COLO668 (cell line): ENCODE results near the gene KAZN.
"Not testable (repeated sequence)": the region's sequence is repeated elsewhere in the genome, so short reads cannot be mapped to it uniquely, and the experiment has no call there.

Experiments used
- DNase-seq: peaks from one replicate; lab custom pipeline; 2025; ENCODE audit not compliant: unreplicated experiment; lab: John Stamatoyannopoulos, UW

Gene KAZN

DNA sequence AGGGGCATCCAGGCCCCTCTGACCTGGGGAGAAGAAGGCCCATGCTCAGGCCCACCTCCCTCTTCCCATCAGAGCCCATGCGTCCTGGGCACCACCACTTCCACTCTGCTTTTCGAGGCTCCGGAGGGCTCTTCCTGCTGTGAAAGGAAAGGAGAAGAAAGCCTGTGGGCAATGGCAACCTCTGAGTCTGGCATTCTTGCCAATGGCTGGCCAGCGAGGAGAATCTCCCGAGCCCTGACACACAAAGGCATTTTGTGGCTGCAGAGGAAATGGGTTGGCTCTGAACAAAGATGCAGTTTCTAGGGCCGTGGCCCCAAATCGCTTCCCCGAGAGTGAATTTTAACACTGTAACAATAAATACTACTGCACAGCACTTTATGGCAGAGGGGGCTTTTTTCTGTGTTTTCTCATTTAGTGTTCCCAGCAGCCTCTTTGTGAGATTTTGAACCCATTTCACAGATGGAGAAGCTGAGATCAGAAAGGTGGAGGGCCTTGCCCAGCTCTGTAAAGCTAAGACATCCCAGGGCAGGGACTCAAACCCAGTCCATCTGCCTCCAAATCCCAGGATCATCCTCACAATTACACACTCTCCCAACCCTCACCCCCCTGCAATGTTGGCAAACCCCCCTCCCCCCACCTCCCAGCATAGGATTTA, 519.3 kb downstream of the KAZN start:
- DNase-seq: no peak

DNA sequence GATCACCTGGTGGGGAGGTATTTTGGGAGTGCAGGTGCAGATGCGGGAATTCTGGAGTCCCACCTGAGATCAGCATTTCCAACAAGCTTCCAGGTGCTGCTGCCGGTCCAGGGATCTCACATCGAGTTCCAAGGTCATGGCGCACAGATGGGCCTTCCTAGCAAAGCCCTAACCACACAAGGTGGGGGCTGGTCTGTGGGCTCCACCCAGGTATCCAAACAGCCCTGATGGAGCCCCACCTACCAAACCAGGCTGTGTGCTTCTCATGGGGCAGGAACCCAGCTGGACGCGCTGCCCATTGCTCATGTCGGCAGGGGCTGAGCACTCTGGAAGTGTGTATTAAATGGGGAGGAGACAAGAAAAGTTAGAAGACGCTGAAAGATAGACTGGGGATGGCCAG, 520.1 kb downstream of the KAZN start:
- no peak for DNase-seq

DNA sequence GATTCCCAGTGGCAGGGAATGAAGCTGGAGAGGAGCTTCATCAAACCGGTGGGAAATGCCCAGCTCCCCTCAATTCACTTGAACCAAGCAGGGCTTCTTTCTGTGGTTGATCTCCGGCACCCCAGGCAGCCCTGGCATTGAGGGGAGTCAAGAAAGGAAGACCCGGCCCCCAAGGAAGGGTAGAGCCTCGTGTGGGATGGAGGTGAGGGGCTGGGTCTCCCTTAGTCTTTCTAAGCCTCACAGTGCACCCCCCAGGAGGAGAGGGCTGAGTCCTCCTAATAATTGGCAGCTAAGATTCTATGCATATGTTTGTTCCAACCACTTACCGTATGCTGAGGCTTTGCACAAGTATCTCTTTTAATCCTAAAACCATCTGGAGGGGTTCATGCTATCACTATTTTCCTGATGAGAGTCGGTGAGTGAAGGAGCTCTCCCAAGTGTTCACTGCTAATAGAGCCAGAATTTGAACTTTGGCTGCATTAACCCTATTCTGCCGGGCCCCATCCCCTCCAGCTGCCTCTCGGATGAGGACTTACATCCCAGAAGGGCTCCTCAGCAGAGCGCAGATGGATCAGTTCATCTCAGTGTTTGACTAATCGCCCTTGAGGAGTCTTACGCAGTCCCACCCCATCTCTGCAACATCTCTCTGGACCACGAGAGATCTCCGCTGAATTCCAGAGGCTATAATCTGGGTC, 521.9 kb downstream of the KAZN start:
- DNase-seq: no peak

DNA sequence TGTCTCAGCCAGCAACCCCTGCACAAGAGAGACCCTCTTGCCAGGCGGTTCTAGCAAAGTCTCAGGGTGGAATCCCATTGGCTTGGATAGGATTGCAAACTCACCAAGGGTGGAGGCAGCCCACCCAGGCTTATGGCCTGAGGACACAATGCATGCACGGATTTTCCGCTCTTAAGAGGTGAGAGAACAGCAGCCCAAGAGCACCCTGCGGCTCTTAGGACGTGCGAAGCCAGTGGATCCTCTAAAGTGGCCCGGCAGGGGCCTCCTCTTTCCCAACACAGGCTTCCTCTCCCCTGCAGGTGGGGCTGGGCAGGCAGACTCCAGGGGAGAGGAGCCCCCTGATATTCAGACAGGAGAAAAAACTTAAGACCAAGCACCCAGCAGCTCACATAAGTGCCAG, 523.8 kb downstream of the KAZN start:
- no peak for DNase-seq

DNA sequence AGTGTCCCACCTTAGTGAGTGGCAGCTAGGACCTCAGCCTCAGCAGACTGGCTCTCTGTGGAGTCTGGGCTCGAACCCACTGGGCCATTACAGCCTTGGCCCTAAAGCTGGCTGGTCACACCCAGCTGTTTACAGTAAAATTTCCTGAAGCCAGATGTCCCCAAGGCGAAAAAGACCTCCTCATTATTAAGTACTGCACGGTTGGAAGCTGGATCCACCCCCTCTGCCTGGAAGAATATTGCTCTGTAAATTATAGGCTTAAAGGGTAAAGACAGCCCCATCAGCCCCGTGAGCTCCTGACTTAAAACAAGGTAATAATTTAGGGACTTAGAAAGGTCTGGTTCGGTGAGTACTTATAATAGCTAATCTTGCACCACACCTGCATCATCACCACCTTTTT, 524.8 kb downstream of the KAZN start:
- no peak for DNase-seq

DNA sequence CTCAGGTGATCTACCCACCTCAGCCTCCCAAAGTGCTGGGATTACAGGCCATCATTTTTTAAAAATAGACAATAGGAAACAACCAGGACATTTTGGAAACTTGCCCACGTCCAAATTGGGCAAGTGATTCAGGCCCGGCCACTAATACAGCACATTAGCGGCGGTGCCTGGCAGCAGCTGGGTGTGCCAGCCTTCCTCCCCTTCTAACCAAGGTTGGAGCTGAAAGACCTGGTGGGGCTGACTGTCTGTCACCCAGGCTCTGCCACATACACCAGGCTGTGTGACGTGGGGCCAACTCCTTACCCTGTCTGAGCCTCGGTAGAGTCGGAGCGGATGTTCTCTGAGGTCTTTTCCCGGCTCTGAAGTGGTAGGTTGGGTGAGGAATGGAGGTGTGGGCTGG, 525.4 kb downstream of the KAZN start:
- DNase-seq: no peak

DNA sequence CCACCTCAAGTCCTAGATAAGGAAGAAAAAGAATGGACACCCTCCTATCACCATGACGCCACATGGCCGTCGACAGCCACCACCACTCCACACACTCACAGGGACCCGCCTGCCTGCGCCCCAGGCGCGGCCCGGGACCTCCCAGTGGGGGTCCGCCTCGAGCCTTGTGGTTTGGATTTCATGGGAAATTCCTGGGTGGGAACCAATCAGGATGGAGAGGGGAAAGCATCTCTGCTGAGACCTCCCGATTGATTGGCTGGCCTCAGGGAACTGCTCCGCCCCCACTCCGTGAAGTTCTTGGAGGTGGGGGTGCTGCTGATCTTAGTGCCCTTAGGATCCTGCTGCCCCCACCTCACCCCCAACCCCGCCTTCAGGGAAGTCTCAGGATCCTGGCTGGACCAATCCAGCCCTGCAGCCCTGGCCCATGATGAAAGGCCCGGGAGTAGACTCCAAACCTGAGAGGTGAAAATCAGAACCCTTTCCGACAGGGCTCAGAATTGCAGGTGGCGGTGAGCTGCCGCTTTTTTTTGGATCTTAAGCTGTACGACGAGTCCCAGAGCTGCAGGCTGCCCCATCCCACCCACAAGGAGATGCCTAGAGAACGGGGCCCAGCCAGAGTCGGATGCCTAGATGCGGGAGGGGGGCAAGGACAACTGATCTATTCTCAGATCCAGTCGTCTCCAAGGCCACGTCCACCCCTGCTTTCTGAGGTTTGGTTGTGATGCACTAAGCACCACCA, 526.0 kb downstream of the KAZN start:
- DNase-seq: no peak

DNA sequence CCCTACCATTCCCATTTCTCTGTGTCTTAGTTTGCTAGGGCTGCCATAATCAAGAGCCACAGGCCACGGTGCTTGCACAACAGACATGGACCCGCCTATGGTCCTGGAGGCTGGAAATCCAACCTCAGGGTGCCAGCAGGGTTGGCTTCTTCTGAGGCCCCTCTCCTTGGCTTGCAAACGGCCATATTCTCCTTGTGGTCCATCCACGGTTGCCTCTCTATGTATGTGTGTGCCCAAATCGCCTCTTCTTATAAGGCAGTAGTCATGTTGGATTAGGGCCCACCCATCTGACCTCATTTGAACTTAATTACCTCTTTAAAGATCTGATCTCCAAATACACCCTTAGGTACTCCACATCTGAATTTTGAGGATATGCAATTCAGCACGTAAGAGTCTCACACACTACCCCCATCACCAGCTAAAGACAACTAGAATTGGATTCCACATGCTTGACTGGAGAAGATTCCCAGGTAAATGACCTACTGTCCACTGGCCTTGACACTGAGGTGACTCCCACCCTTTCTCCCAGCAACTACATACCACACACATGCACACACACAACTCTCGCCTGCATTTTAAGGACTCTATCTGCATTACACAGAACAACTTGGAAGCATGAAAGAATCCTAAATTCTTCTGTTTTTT, 526.7 kb downstream of the KAZN start:
- no peak for DNase-seq

DNA sequence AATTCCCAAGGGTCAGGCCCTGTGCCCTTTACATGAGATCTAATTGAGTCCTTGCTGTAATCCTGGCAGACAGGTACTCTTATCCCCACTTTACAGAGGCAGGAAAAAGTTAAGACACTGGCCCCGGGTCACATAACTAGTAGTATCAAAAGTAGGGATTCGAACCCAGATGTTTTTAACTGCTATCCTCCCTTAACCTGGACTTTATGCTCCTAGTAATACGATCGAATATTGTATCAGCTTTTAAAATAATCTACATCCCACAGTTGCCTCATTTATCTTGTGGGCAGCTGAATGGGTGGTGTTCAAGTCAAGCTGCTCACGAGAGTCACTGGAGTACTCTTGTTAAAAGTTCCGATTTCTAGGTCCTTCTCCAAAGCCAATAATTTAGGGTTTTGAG, 529.6 kb downstream of the KAZN start:
- DNase-seq: no peak

DNA sequence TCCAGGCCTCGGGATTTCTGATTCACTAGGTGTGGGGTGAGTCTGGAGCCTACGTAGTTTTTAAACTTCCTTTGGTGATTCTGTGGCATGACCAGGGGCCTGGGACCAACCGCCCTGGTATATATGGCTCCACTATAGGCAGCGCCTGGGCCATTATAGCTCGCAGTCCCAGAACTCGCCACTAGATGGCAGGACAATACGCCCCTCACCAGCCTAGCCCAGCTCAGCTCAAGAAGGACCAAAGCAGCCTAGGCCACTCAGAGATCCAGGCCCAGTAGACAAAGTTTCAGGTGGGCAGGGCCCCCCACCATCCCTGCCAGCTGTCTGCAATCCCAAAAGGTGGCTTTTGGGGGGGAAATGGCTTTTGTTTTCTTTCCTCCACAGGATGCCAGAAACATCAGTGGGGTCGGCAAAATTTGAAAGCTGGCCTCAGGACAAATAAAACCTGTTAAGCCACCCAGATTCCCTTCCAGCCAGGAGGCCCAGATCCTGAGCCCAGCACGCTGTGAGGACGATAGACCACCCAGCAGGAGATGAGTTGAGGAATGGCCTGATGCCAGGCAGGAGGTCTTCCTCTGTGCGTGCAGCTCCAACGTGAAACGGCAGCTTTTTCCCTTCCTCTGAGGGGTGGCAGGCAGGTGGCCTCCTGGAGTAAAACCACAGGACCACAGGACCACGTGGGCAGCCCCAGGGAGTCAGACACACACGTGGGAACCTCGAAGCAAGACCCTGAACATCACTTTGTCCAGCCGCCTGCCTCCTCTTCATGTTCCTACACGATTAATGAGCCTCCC, 530.2 kb downstream of the KAZN start:
- peak; percentile 86 for DNase-seq

DNA sequence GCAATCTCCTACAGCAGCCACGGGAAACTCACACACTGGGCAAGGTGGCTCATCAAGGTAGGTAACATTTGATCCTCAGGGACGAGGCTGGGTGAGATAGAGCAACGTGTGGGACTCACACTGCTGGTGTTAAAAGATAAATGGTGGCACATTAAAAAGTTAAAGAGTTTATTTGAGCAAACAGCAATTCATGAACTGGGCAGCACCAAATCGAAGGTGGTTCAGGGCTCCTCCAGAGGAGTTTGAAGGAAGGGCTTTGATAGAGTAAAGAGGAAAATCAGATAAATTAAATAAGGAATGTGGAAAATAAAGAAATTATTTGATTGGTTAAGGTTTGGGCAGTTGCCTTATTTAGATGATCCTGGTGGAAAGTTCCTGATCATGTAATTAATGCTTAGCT, 531.5 kb downstream of the KAZN start:
- DNase-seq: no peak

DNA sequence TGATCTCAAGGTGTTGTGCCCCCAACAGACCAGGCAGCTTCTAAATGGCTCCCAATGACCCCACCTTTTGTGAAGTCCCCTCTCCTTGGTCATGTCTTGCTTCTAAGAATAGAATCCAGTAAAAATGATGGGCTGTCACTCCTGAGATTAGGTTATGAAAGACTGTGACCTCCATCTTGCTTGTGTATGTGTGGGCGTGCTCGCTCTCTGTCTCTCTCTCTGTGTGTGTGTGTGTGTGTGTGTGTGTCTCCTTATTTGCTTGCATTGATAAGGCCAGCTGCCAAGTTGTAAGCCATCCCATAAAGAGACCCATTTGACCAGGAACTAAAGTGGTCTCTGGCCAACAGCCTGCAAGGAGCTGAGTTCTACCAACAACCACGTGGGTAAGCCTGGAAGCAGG, 532.1 kb downstream of the KAZN start:
- DNase-seq: no peak

DNA sequence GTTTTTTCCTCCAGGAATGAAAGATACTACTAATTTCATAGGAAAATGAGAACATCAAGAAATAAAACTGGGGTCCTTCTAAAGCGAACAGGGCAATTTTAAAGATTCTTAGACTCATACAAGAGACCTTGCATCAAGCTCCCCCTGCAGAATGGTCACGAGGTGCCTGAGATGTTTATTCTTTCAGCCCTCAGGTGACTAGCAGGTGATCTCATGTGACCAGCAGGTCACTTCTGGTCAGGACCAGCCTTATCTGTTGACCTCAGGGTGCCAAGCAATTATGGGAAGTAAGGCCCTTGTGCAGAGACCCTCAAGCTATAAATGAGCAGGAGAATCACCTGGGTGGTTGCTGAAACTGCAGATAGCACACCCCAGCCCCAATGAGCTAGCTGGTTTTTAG, 534.5 kb downstream of the KAZN start:
- no peak for DNase-seq

DNA sequence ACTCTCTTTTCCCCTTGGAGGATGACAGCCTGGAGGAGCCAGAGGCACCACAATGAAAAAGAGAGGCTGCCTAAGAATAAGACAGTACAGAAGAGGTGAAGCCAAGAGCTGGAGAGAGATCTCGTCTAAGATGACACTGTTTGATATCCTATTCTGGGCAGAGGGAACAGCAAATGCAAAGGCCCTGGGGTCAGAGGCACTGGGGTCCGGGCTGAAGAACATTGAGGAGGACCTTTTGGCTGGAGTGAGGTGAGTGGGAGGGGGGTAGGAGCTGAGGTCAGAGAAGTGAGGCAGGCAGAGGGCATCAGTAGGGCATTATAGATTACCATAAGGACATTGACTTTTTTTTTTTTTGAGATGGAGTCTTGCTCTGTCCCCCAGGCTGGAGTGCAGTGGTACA, 535.8 kb downstream of the KAZN start:
- no peak for DNase-seq

DNA sequence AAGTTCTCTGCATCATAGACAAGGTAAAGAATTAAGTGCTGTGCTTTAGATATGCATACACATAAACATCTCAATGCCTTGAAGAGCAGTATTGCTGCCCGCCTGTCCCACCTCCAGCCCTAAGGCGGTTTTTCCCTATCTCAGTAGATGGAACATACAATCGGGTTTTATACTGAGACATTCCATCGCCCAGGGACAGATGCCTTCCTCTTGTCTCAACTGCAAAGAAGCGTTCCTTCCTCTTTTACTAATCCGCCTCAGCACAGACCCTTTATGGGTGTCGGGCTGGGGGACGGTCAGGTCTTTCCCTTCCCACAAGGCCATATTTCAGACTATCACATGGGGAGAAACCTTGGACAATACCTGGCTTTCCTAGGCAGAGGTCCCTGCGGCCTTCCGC, 537.1 kb downstream of the KAZN start:
- DNase-seq: not testable (repeated sequence)

DNA sequence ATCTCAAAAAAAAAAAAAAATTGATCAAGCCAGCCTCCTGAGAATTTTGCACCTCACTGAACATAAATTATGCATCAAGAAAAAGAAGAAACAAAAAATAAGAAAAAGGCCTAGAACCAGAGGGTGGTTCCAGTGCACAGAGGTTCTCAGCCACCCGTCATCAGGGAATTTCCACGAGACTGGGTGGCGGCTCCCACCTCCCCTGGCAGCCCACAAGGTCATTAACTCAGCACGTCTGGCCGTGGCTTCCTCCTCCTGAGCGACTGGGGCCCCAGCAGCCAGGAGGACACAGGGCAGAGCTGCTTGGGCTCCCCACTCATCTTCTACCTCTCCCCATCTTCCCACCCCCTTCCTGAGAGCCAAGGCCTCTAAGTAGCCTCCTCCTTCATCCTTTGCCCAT, 539.3 kb downstream of the KAZN start:
- DNase-seq: no peak

DNA sequence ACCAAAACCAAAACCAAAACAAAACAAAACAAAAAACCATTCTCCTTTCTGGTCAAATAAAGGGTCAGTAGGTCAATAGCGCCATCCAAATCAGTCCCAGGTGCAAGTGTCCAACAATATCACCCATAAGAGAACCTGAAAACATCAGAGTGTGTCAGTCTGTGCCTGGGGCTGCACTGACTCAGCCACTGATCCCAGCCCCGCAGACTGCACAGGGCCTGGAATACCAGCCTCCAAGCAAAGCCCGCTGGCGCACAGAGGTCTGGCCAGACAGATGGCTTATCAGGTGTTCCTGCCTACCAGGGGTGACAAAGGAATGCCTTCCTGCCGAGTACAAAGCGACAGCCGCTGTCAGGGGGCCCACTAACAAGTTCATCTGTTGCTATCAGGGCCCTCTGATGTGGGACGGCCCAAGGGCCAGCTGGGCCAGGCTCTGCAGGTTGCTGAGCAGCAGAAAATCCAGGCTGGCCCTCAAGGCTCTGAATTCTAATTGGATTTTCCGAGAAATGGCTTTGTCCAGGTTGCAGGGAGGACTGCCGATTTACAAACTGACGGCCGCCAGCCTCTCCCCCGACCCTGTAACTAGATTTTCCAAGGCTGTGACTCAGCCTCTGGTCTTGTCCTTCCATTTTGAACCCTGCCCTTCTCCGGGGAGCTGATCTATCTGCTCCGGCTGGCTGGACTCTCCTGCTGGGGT, 541.3 kb downstream of the KAZN start:
- peak; percentile 51 for DNase-seq

DNA sequence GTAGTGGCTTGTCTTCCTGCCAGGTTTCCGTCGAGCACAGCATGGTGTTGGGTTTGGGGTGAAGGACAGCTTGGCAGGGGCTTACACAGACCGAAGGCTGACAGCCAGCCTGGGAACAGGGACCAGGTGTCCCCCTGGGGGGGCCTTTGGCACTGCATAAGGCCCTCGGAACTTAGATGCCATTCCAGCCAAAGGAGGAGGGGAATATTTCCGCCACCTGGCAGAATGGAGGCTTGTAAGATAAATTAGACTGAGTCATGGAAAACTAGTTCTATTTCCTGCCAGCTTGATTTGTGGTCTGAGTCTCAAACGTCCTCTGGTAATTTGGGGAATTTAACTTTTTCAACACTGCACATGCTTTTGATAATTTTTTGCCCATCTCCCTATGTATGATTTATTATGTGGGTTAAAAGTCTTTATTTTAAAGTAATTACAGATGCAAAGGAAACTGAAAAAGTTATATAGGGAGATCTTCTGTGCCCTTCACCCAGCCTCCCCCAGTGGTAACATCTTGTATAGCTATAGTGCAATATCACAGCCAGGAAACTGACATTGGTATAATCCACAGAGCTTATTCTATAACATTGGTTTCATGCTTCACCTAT, 543.6 kb downstream of the KAZN start:
- DNase-seq: no peak

DNA sequence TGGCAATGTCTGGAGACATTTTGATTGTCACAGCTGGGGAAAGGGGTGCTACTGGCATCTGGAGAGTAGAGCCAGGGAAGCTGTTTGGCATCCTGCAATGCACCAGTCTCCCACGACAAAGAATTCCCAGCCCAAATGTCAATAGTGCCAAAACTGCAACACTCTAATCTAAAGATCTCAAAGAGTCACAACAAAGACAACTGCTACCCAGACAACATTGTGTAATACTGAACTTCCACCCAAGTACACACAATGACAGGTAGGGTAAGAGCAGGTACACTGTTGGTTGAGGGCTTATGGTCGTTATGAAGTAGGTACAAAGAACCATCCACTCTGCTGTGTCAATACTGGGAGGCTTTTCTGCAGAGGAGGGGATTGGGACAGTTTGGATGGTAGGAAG, 546.8 kb downstream of the KAZN start:
- DNase-seq: no peak

DNA sequence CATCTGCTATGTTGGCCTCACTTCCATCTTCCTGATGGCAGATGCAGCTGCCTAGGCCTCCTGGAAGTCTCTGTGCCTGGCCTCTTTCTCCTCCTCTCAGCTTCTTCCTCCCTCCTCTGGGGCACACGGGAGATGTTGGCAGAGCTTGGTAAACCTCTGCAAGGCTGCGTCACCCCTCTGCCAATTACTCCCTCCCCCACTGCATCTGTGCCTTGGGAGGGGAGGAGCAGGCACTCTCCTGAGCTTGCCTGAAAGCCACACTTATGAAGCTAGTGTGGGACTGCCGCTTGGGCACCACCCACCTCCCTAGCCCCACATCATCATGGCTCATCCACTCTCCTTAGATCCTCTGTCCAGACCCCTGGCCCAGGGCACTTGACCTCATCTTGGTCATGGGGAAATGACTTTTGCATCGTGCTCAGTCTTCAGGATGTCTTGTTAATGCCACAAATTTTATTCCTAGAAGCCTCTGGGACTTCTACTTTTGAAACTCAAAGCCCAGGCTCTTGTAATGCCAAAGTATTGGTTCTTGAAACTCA, 547.7 kb downstream of the KAZN start:
- no peak for DNase-seq
